LHCN-M2 (cell line): ENCODE results near the gene RBM15. TPM values are rescaled to one million over a fixed set of nuclear protein-coding genes. Genes with fewer than 3 reads are reported as not detected.

Source experiments
- DNase-seq: peaks from one replicate; pipeline ENCODE4 v3.0.0-alpha.2; 2012; ENCODE audit warnings: low read depth
- total RNA-seq: library from RNA; depleted of rRNA; stranded (reverse); fragments of >200 nt; gene quantifications from 2 replicates; pipeline ENCODE4 v1.2.3, GENCODE V29; 2014

The RBM15 gene
- total RNA-seq, 1 experiment from 2014 or later = 33.3 TPM

DNA sequence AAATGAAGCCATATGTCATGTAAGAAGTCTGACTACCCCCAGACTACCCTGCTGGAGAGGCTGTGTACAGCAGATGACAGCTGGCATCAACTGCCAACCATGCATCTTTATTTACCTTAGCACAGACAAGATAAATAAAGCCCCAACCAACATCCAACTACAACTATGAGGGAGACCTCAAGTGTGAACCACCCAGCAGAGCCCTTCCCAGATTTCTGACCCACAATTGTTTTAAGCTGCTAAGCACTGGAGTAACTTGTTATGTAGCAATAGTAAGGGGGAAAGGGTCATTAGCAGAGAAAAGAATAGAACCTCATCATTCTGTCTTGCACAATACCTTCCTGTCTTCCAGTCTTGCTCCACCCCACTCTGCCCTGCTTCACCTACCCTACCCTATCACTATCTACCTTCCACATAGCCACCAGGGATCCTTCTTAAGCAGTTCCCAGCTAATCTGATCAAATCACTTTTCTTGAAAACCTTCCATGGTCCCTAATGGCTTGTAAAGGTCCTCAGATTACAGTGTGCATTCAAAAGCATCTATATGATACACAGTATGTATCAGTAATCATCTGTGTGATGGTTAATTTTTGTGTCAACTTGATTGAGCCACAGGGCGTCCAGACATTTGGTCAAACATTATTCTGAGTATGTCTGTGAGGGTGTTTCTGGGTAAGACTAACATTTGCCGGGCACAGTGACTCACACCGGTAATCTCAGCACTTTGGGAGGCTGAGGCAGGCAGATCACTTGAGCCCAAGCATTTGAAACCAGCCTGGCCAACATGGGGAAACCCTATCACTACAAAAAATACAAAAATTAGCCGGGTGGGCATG is 19.6 kb upstream of the RBM15 start:
- no peak for DNase-seq

GRCh38 chr1:110320168-110320518 is 19.0 kb upstream of the RBM15 start:
- no peak for DNase-seq

GRCh38 chr1:110321045-110321444 is 18.1 kb upstream of the RBM15 start:
- no peak for DNase-seq

DNA sequence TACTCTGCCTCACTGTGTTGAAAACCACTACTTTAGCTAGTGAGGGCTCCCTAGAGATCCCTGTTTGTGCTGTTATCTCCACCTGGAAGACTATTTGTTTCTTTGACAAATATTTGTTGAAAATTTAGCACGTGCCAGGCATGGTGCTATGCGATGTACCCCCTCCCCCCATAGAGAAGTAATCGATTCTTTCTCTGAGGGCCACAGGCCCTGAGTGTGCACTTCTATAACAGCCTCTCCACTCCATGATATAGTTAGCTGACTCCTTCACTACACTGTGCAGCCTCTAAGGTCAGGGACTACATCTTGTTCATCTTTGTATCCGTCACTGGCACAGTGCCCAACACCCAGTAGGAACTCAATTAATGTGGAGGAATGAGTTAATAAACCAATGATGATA is 17.3 kb upstream of the RBM15 start:
- DNase-seq = no peak

- DNase-seq = no peak
Observed at GRCh38 chr1:110324667-110325066, 14.5 kb upstream of the RBM15 start.

DNA sequence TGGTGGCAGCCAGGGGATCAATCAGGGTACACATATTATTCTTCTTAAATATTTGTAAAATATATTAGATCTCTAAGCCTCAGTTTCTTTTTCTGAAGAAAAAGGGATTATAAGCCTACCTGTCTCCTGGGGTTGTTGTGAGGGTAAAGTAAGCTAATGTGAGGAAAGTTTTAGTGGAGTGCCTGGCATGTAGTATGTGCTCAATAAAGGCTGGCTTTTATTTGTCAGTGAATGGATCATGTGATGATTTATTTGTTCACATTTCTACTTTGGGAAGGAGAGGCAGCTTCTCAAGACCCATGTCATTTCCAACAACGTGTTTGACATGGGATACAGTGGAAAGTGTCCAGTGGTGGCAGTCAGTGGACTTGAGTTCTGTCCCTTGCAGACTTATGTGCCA is 12.4 kb upstream of the RBM15 start:
- no peak for DNase-seq

- no peak for DNase-seq
Observed at GRCh38 chr1:110328274-110328673, 10.9 kb upstream of the RBM15 start.

DNA sequence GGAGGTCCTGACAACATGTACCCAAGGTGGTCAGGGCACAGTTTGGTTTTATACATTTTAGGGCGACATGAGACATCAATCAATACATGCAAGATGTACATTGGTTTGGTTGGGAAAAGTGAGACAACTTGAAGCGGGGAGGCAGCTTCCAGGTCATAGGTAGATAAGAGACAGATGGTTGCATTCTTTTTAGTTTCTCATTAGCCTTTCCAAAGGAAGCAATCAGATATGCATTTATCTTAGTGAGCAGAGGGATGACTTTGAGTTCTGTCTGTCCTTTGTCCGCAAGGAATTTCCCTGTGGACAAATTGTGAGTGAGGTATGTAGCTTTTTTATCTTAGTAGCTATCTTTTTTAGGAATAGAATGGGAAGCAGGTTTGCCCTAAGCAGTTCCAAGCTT is 10.5 kb upstream of the RBM15 start:
- DNase-seq = no peak

DNA sequence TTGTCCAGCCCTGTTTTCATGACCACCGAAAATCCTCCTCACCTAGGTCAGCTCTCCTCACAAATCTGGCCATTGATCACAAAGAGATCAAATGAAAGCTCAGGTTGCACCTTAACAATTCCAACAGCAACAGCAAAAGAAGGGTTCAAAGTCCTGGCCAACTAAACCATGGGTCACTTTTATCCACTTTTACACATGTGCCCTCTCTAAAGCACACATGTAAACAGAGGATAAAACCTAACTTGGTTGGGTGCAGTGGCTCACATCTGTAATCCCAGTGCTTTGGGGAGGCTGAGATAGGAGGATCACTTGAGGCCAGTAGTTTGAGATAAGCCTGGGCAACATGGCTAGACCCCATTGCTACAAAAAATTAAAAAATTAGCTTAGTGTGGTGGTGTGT is 3.9 kb upstream of the RBM15 start:
- DNase-seq = no peak

DNA sequence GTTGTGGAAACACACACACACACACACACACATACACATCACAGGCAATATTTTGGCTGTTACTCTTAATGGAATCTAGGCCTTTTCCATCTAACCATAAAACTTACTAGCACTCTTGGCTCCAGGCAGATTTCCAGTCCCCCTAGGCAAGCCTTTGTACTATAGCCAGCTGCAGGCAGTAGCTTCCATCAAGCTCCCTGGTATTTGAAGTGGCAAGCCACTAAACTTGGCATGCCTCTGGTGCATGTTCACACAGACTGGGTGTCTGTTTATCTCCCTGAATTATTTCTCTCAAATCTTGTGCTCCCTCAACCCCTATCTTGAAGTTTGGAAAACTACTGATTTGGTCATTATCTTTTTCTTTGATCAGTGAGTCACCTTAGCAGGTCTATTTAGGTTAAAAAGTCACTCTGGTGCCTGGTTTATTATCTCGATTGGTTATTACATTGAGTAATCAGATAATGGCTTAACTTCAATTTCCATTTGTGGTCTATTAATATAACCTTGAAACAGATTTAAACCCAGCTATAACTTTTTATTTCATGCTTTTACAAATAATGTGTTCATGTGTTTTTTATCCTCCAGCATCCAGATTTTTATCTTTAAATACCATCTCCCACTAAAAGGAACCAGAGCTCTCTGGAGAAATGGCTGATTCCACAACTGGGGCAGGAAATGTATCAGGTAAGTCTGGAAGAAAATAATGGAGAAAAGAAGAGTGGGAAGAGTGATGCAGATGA is 2.7 kb upstream of the RBM15 start:
- DNase-seq = no peak

DNA sequence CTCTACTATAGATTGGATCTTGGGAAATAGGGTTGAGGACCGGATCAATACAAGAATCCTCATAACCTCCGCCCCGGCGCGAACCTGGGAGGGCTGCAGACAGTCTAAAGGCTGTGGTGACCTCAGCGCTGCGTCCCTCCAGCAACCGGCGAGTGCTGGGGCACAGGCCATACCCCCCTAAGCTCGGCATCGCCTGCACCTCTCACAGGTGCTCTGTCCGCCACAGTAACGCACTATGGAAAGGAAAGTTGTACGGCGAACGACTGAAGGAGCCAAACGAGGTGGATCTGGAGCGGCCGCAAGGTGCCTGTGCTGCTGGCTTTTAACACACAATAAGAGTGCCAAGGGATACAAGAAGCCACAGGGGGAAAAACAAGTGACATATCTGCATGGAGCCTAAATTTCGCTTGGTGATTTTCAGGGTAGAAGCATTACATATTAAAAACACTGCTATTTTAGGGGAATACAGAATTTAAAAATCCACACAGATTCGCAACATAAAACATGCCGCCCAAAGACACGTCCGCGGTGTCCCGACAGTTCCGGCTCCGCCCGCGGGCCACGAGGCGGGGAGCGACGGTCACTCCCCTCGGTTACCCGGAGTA is 1.4 kb upstream of the RBM15 start:
- no peak for DNase-seq

GRCh38 chr1:110338309-110338885 is 780 bp upstream of the RBM15 start:
- peak; percentile 87 for DNase-seq

- peak; percentile 52 for DNase-seq
Observed at GRCh38 chr1:110339407-110340206, 430 bp downstream of the RBM15 start.

- no peak for DNase-seq
Observed at GRCh38 chr1:110340207-110340468, 961 bp downstream of the RBM15 start.

GRCh38 chr1:110341146-110341871 is 2.1 kb downstream of the RBM15 start:
- no peak for DNase-seq

GRCh38 chr1:110341872-110342331 is 2.7 kb downstream of the RBM15 start:
- no peak for DNase-seq

DNA sequence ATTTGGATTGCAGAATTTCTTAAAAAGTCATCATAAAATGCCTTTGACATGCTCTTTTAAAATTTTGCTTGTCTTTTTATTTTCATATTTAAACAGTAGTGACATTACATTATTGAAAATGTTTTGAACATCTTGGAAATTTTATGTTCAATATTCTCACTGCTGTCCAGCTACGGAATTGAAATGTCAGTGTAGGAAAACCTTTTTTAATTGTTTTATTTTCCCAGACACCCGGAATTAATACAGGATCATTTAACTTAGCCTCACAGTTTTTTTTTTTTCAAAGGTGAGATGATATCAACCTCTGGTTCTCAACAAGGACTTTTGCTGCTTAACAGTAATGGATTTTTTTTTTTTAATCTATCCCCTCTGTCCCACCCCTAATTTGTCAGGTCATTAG is 4.1 kb downstream of the RBM15 start:
- DNase-seq = no peak

DNA sequence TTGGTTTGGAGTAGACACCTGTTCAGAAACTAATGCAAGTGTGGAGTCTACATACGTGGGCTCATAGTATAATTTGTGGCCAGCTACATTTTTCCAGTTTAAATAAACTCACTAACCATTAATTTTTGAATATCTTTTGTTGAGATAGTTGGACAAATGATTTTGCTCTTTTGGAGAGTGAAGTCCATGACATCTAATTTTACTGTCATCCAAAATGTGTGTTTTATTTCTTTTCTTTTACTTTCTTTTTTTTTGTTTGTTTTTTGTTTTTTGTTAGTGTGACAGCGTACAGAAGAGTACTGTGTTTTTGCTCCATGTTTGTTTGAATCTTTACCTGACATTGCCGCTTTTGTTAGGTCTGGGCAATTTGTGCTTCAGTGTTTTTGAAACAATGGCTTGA is 5.0 kb downstream of the RBM15 start:
- no peak for DNase-seq

GRCh38 chr1:110345480-110345879 is 6.3 kb downstream of the RBM15 start:
- no peak for DNase-seq

DNA sequence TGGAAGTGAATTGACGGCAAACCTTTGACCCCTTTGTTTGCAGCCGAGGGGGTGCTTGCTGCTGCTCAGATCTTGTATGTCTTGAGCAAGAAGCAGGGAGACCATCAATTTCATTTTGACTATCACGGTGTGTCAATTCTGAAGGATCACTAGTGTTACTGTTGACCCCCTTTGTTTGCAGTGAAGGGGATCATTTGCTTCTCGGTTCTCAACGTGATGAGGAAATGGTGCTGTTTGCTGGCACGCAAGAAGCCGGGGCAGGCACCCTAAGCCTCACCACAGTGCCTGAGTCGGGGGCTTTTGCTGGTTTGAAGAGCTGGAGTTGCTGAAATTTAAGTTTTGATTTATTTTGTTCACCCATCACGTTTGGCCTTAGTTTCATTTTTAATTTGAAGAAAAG is 7.5 kb downstream of the RBM15 start:
- DNase-seq = no peak
